ENCODE results near the gene SYPL1. TPM values are rescaled to one million over a fixed set of nuclear protein-coding genes. Genes with fewer than 3 reads are reported as not detected.

Gene SYPL1
- total RNA-seq, 4 donors from 2014 or later: 119 to 165 (median 132) TPM

DNA sequence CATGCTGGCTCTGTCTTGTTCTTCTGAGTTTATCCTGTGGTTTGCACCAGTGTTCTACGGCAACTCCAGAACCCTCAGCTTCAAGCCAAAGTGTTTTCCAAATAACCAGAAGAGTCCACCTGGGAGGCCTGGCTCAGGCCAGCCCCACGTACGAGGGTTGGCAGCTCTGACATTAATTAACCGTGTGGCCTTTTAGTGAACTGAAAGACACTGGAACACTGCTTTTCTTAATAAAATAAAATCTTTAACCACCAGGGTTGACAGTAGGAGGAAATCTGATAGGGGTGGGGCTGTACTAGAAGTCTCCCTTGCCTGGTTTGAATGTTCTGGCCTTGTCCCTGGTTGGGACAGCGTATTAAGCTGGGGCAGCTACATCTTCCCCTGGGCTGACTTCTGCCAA lies 64.9 kb downstream of the SYPL1 start:
- no peak overlapping the region for H3K4me3 ChIP-seq (replicated peaks in 1 of 3)
- no peak for DNase-seq
- H3K27ac ChIP-seq: no peak overlapping the region
- no peaks in the 10 kb centered on the region for H3K27me3 ChIP-seq
- no peak for TF ChIP-seq POLR2A (IDR thresholded peaks at IDR 0.05)
- TF ChIP-seq, protein P1, sequence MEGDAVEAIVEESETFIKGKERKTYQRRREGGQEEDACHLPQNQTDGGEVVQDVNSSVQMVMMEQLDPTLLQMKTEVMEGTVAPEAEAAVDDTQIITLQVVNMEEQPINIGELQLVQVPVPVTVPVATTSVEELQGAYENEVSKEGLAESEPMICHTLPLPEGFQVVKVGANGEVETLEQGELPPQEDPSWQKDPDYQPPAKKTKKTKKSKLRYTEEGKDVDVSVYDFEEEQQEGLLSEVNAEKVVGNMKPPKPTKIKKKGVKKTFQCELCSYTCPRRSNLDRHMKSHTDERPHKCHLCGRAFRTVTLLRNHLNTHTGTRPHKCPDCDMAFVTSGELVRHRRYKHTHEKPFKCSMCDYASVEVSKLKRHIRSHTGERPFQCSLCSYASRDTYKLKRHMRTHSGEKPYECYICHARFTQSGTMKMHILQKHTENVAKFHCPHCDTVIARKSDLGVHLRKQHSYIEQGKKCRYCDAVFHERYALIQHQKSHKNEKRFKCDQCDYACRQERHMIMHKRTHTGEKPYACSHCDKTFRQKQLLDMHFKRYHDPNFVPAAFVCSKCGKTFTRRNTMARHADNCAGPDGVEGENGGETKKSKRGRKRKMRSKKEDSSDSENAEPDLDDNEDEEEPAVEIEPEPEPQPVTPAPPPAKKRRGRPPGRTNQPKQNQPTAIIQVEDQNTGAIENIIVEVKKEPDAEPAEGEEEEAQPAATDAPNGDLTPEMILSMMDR (IDR thresholded peaks at IDR 0.05): no peak
- no peaks in the 10 kb centered on the region for H3K9me3 ChIP-seq
- intact Hi-C loops (cut with DNase I): no loop called here
- H3K4me1 ChIP-seq: no peaks in the 10 kb centered on the region
- no peaks in the 10 kb centered on the region for H3K36me3 ChIP-seq
- WGBS, 2 donors: 88 to 92% methylated on average over 5 of the region's 5 CpGs

DNA sequence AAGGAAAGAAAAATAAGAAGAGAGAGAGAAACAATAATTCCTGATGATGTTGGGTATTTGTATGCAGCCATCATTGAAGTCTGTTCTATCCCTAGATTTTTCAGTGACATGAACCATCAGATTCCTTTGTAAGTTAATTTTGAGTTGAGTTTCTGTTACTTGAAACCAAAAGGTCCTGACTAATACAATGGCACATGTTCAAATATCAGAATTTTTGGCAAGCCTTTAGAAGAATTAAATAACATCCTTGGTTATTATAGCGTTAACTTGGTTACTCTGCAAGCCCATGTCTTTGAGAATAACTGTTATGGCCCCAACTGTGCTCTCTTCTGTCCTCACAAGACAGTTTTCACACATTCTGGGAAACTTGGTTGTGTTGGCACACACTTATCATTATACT lies 66.5 kb downstream of the SYPL1 start:
- no peak overlapping the region for H3K27ac ChIP-seq

DNA sequence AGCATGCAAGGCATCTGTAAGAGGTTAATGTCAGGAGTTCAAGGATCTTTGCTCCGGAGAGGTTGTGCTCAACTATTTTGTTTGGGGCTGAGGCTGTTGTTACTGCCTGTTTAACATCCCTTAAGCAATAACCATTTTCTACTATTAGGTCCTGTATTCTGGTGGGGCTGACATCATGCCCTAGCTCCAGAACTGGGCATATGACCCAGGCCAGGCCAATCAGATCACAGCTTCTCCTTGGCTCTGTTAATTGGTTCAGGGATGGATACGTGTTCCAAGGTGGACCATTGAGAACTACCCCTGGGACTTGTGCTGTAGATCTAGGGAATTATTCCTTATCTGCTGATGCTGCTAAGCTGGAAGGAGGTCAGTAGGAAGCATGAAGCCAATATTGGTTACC lies 67.0 kb downstream of the SYPL1 start:
- Histone ChIP-seq H3K4me1 (peaks cover 4 to 8% of the 10 kb centered on the region in 2 donors), H3K9me3 (no peaks in the 10 kb centered on the region), H3K36me3 (no peaks in the 10 kb centered on the region), H3K27me3 (no peaks in the 10 kb centered on the region), H3K4me3 (replicated peaks in 1 of 3) (no peak overlapping the region), H3K27ac (no peak overlapping the region)
- 69 to 85% methylated on average over 2 of the region's 2 CpGs for WGBS, 2 donors
- no peak for DNase-seq
- no peak for TF ChIP-seq POLR2A (IDR thresholded peaks at IDR 0.05)
- TF ChIP-seq, protein P1 (IDR thresholded peaks at IDR 0.05): no peak
- intact Hi-C loops (cut with DNase I): no loop called here

More for the DNA sequence above, 66.5 kb downstream of the SYPL1 start:
- TF ChIP-seq, protein P1 (IDR thresholded peaks at IDR 0.05): no peak
- no peak for TF ChIP-seq POLR2A (IDR thresholded peaks at IDR 0.05)
- 82 to 83% methylated on average over 1 of the region's 1 CpG for WGBS, 2 donors
- Histone ChIP-seq H3K36me3 (no peaks in the 10 kb centered on the region), H3K4me3 (replicated peaks in 1 of 3) (no peak overlapping the region), H3K9me3 (no peaks in the 10 kb centered on the region), H3K27me3 (no peaks in the 10 kb centered on the region), H3K4me1 (peaks cover 4 to 8% of the 10 kb centered on the region in 2 donors)
- no peak for DNase-seq
- intact Hi-C loops (cut with DNase I): no loop called here

DNA sequence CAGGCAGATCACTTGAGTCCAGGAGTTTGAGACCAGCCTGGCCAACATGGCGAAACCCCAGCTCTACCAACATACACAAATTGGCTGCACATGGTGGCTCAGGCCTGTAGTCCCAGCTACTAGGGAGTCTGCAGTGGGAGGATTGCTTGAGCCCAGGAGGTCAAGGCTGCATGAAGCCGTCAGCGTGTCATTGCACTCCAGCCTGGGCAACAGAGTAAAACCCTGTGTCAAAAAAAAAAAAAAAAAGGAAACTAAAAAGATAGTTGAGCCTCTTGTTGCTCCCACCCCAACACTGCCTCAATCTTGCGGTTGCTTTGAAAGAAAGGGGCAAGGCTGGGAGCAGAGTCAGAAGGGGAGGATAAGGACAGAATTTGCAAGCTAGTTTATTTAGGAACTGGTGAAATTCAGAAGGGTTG lies 69.9 kb downstream of the SYPL1 start:
- Histone ChIP-seq H3K4me3 (replicated peaks in 1 of 3) (no peak overlapping the region), H3K27ac (no peak overlapping the region), H3K27me3 (no peaks in the 10 kb centered on the region), H3K9me3 (no peaks in the 10 kb centered on the region), H3K36me3 (no peaks in the 10 kb centered on the region), H3K4me1 (peaks cover 4 to 8% of the 10 kb centered on the region in 2 donors)
- intact Hi-C loops (cut with DNase I): loop anchor here (5.0 kb wide), 3 partner anchors 110 to 390 kb away; no protein-coding TSS in a partner anchor
- TF ChIP-seq, protein P1 (IDR thresholded peaks at IDR 0.05): no peak
- TF ChIP-seq POLR2A (IDR thresholded peaks at IDR 0.05): no peak
- DNase-seq: no peak
- WGBS, 2 donors: 91% methylated on average over 4 of the region's 4 CpGs

DNA sequence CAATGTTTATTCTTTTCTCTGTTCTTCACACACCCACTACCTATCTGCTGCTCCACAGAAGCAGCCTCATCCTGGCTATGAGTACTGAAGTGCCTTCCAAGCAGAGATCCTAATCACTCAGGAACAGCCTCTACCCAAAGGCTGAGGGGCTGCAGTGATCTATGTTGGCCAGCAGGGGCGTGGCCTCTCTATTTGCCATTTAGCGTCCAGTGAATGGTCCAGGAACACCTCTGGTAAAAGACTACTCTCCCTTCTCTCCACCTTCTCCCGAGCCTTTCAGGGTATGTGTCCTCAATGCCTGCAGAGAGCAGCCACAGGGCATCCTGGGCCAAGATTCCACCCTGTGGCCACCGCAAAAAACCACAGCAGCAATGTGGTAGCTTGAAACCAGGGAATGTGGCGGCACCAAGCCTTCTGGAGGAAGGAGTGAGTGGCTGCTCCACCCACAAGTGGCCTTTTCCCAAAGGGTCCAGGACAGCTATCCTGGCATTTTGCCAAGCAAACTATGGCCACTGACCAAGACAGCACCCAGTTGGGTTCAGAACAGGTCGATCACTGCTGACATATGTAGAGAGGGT lies 70.9 kb downstream of the SYPL1 start:
- intact Hi-C loops (cut with DNase I): loop anchor here (5.0 kb wide), 3 partner anchors 109 to 389 kb away; no protein-coding TSS in a partner anchor
- no peak overlapping the region for H3K27ac ChIP-seq
- WGBS, 2 donors: 48 to 50% methylated on average over 6 of the region's 6 CpGs
- H3K27me3 ChIP-seq: no peaks in the 10 kb centered on the region
- no peaks in the 10 kb centered on the region for H3K9me3 ChIP-seq
- H3K36me3 ChIP-seq: no peaks in the 10 kb centered on the region
- DNase-seq: peak; percentile 62 to 63
- TF ChIP-seq POLR2A (IDR thresholded peaks at IDR 0.05): no peak
- TF ChIP-seq, protein P1 (IDR thresholded peaks at IDR 0.05): peak; percentile 56 to 86 (median 72)
- H3K4me1 ChIP-seq: peaks cover 4 to 8% of the 10 kb centered on the region in 2 donors
- no peak overlapping the region for H3K4me3 ChIP-seq (replicated peaks in 1 of 3)

All from thyroid gland (tissue), 4 donors.